ENCODE results near the gene ATG16L1.

Gene ATG16L1

GRCh38 chr2:233251306-233252116 is at the start of gene ATG16L1:
ATG16L1 (plus strand) TSS chr2:233251673; CDS start chr2:233251828, 155 bp downstream.
- TF ChIP-seq CTCF (conservative IDR thresholded peaks at IDR 0.05), result peak; percentile 94
- TF ChIP-seq ZFX (IDR thresholded peaks at IDR 0.05), result no peak

GRCh38 chr2:233202531-233202944 is 48.9 kb upstream of the ATG16L1 start:
- H3K27ac ChIP-seq, result no peak overlapping the region
- no peak for TF ChIP-seq ZFX (IDR thresholded peaks at IDR 0.05)
- no peak for TF ChIP-seq CTCF (conservative IDR thresholded peaks at IDR 0.05)

More at GRCh38 chr2:233251306-233252116, at the start of gene ATG16L1:
- peak within 1 kb of the TSS; percentile 84 for H3K27ac ChIP-seq

GRCh38 chr2:233203060-233203459 is 48.4 kb upstream of the ATG16L1 start:
- no peak for TF ChIP-seq CTCF (conservative IDR thresholded peaks at IDR 0.05)
- no peak for TF ChIP-seq ZFX (IDR thresholded peaks at IDR 0.05)
- H3K27ac ChIP-seq, result no peak overlapping the region

- H3K27ac ChIP-seq, result no peak overlapping the region
- TF ChIP-seq ZFX (IDR thresholded peaks at IDR 0.05) (no peak), CTCF (conservative IDR thresholded peaks at IDR 0.05) (no peak)
Measured at GRCh38 chr2:233204286-233204936, 47.1 kb upstream of the ATG16L1 start.

GRCh38 chr2:233208382-233209116 is 42.9 kb upstream of the ATG16L1 start:
- no peak overlapping the region for H3K27ac ChIP-seq
- no peak for TF ChIP-seq ZFX (IDR thresholded peaks at IDR 0.05)
- no peak for TF ChIP-seq CTCF (conservative IDR thresholded peaks at IDR 0.05)

GRCh38 chr2:233209117-233209532 is 42.3 kb upstream of the ATG16L1 start:
- no peak overlapping the region for H3K27ac ChIP-seq
- TF ChIP-seq CTCF (conservative IDR thresholded peaks at IDR 0.05) (no peak), ZFX (IDR thresholded peaks at IDR 0.05) (no peak)

All from C4-2B (cell line).